HepG2 (cell line): Measurements from ENCODE around the gene PDLIM5. TPM values are rescaled to one million over a fixed set of nuclear protein-coding genes. Genes with fewer than 3 reads are reported as not detected.

Source experiments
- ATAC-seq: fragments of 200-7000 bp; cut with Tn5 transposase; 3 replicates; pipeline ENCODE4 v1.9.1; 2020; ENCODE audit warnings: mild to moderate bottlenecking, moderate library complexity
- BruUV-seq: library from RNA; stranded (reverse); fragments of 400-500 nt; replicated peaks from 2 replicates; lab custom pipeline; 2021; lab: Mats Ljungman, UMichigan
- CTCF ChIA-PET: fragments of 300-600 bp; formaldehyde crosslinking; extraction: SDS; loops from one replicate; lab custom pipeline; 2021; ENCODE audit warnings: low total read pairs, inconsistent platforms, low intra/inter-chr PET ratio; lab: Yijun Ruan, JAX
- POLR2A ChIA-PET: fragments of 350-600 bp; sonication (Branson Sonifier 250); formaldehyde crosslinking; loops from one replicate; lab custom pipeline; 2020; ENCODE audit warnings: antibody characterized with exemption, inconsistent platforms; lab: Yijun Ruan, JAX
- DNase-seq: peaks from one replicate; pipeline ENCODE4 v3.0.0-alpha.2; 2015; ENCODE audit warnings: low spot score
- FAIRE-seq: peaks from 3 replicates; lab custom pipeline; 2011; peaks lifted over from hg19 to GRCh38; lab: Jason Lieb, UNC
- H2AFZ ChIP-seq: one replicate; pipeline ENCODE4 v1.6.1; 2011; ENCODE audit warnings: low read length, inconsistent platforms
- H3K27ac ChIP-seq: fragments of 300-600 bp; 3 replicates; pipeline ENCODE4 v1.8.0; 2011; ENCODE audit warnings: mixed run types, mild to moderate bottlenecking, mixed read lengths, low read length, inconsistent platforms; ENCODE audit not compliant: insufficient read depth; ENCODE audit errors: extremely low read length
- H3K27me3 ChIP-seq, 2 experiments: fragments of 200-600 bp in 1 of 2; 2 replicates in 1 of 2; 3 replicates in 1 of 2; pipeline versions ENCODE4 v1.6.0 to v1.8.0; 2011; ENCODE audit warnings: low read length in 2 of 2, mild to moderate bottlenecking in 2 of 2, moderate library complexity in 2 of 2, inconsistent platforms in 1 of 2; ENCODE audit not compliant: insufficient read depth in 2 of 2, control insufficient read depth in 1 of 2
- H3K36me3 ChIP-seq, 2 experiments: fragments of 200-600 bp in 1 of 2; replicated peaks in 1 of 2; 2 replicates in 1 of 2; 3 replicates in 1 of 2; pipeline versions ENCODE4 v1.5.1 to v1.8.0; 2011; ENCODE audit warnings: low read length in 2 of 2, inconsistent platforms in 1 of 2; ENCODE audit not compliant: insufficient read depth in 2 of 2, control insufficient read depth in 1 of 2
- H3K4me1 ChIP-seq: 2 replicates; pipeline ENCODE4 v1.5.1; 2012; ENCODE audit warnings: low read length, inconsistent platforms; ENCODE audit not compliant: insufficient read depth
- H3K4me2 ChIP-seq: 2 replicates; pipeline ENCODE4 v1.6.0; 2011; ENCODE audit warnings: low read depth, low read length, inconsistent platforms
- H3K4me3 ChIP-seq, 3 experiments: fragments of 200-600 bp in 1 of 3; sonication (generic), shearing (Covaris generic) in 1 of 3; replicated peaks in 1 of 3; 2 replicates each; pipeline ENCODE4 v1.5.1; 2011 to 2016; ENCODE audit warnings: low read length in 3 of 3, inconsistent platforms in 2 of 3, low read depth in 2 of 3, mild to moderate bottlenecking in 2 of 3, control low read depth in 1 of 3, mixed read lengths in 1 of 3; ENCODE audit not compliant: insufficient read depth in 1 of 3
- H3K79me2 ChIP-seq: one replicate; pipeline ENCODE4 v1.6.1; 2011; ENCODE audit warnings: low read length, inconsistent platforms; ENCODE audit not compliant: insufficient read depth
- H3K9ac ChIP-seq: 2 replicates; pipeline ENCODE4 v1.6.0; 2011; ENCODE audit warnings: mild to moderate bottlenecking, low read depth, low read length, inconsistent platforms; ENCODE audit not compliant: insufficient read depth
- H3K9me3 ChIP-seq: 2 replicates; pipeline ENCODE4 v1.5.1; 2012; ENCODE audit warnings: mild to moderate bottlenecking, low read length
- H4K20me1 ChIP-seq: 2 replicates; pipeline ENCODE4 v1.6.0; 2011; ENCODE audit warnings: inconsistent platforms, mild to moderate bottlenecking, low read length, moderate library complexity; ENCODE audit not compliant: insufficient read depth
- ATRX ChIP-seq: sonication (generic); formaldehyde crosslinking; IDR thresholded peaks from 2 replicates; pipeline ENCODE4 v1.4.0; 2020; ENCODE audit warnings: missing genetic modification reagents, borderline replicate concordance
- FOXK2 ChIP-seq: fragments of 450-650 bp; IDR thresholded peaks from 2 replicates; pipeline ENCODE4 v1.6.1; 2016
- JUND ChIP-seq: sonication (generic); formaldehyde crosslinking; IDR thresholded peaks from 2 replicates; pipeline ENCODE4 v1.8.0; 2022; ENCODE audit warnings: mild to moderate bottlenecking, missing genetic modification reagents
- RORA ChIP-seq: sonication (generic); formaldehyde crosslinking; IDR thresholded peaks from 2 replicates; pipeline ENCODE4 v1.5.0; 2020; ENCODE audit warnings: mild to moderate bottlenecking, missing genetic modification reagents, moderate library complexity
- TBX2 ChIP-seq: sonication (generic); formaldehyde crosslinking; IDR thresholded peaks from 2 replicates; pipeline ENCODE4 v1.5.0; 2020; ENCODE audit warnings: missing genetic modification reagents, mild to moderate bottlenecking, borderline replicate concordance
- TRIM24 ChIP-seq: sonication (generic); formaldehyde crosslinking; IDR thresholded peaks from 2 replicates; pipeline ENCODE4 v1.8.0; 2022; ENCODE audit warnings: mild to moderate bottlenecking, missing genetic modification reagents
- ZNF329 ChIP-seq: sonication (generic); formaldehyde crosslinking; IDR thresholded peaks from 2 replicates; pipeline ENCODE4 v1.9.0; 2021; ENCODE audit warnings: low read depth, mild to moderate bottlenecking, missing genetic modification reagents
- ZNF543 ChIP-seq: sonication (generic); formaldehyde crosslinking; IDR thresholded peaks from 2 replicates; pipeline ENCODE4 v1.4.0; 2020; ENCODE audit warnings: mild to moderate bottlenecking, missing genetic modification reagents
- WGBS: methylation state at CpG from one replicate; pipeline ENCODE4 v1.1.6; 2017; ENCODE audit warnings: low lambda C conversion rate; 5-methylcytosine and 5-hydroxymethylcytosine counted together
- in situ Hi-C: cut with HindIII; loops from 2 replicates; pipeline ENCODE4 v1.10.0; 2017; ENCODE audit warnings: low pct_unique_long_range_greater_than_20kb; ENCODE audit not compliant: extremely low pct_ligation_motif_present
- intact Hi-C: fragments of 100-400 bp; cut with micrococcal nuclease; formaldehyde crosslinking; loops from one replicate; pipeline ENCODE4 v1.10.0; 2022; ENCODE audit not compliant: unreplicated experiment
- polyA plus RNA-seq, 8 experiments: library from polyadenylated mRNA; depleted of rRNA in 3 of 8; stranded (reverse) in 7 of 8; unstranded in 1 of 8; fragments of >200 nt; fragmentation: Illumina TruSeq in 4 of 8; extraction: Trizol in 4 of 8; gene quantifications; 2 replicates each; pipeline versions ENCODE4 v1.2.1 to v1.2.3, GENCODE V29; 2011 to 2016; ENCODE audit warnings: low read depth in 4 of 8, missing spikeins in 1 of 8, mixed read lengths in 1 of 8; ENCODE audit not compliant: insufficient read depth in 1 of 8
- total RNA-seq, 5 experiments: library from RNA; depleted of rRNA; stranded (reverse); fragments of >200 nt; fragmentation: Illumina TruSeq; extraction: Trizol; gene quantifications; 2 replicates each; pipeline ENCODE4 v1.2.3, GENCODE V29; 2016; ENCODE audit warnings: low read depth in 1 of 5
- TF ChIP-seq, protein P1 (sequence below): sonication (generic); formaldehyde crosslinking; IDR thresholded peaks from 2 replicates; pipeline ENCODE4 v1.4.0; 2020; ENCODE audit warnings: mild to moderate bottlenecking, missing genetic modification reagents
- TF ChIP-seq, protein P2 (sequence below): sonication (generic); formaldehyde crosslinking; IDR thresholded peaks from 2 replicates; pipeline ENCODE4 v1.9.0; 2021; ENCODE audit warnings: missing genetic modification reagents, borderline replicate concordance
- TF ChIP-seq, protein P3 (sequence below): sonication (generic); formaldehyde crosslinking; IDR thresholded peaks from 2 replicates; pipeline ENCODE4 v1.4.0; 2020; ENCODE audit warnings: mild to moderate bottlenecking, missing genetic modification reagents

Gene PDLIM5
- total and polyA plus RNA-seq, 2 of the 13 experiments (the other 11 are each of a cell fraction or from before 2014, with no cell fraction given): 52.8 to 119 TPM

DNA sequence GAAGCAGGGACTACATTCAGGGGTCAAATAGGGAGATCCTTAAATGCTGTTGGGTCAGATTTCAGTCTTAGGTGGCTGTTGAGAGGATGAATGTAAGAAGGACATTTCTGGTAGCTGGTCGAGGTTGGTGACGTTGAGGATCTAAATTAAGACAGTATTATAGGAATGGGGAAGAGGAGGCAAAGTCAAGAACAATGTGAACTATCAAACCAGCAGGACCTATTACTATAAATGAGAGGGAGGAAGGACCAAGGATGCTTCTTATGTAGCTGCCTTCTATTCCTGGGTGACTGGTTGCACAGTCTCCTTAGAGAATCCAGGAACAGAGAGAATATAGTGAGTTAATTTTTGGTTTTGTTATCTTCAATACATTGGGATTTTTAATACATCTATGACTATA, 187.6 kb downstream of the PDLIM5 start:
- peaks cover 13% of the 10 kb centered on the region; the same call in 1 of the 2 replicates for H3K4me1 ChIP-seq
- FAIRE-seq (no peak), DNase-seq (no peak)
- intact Hi-C loops: no loop called here
- H3K27ac ChIP-seq: no peak overlapping the region
- H4K20me1 ChIP-seq: no peaks in the 10 kb centered on the region
- WGBS: 95% methylated on average over 2 of the region's 2 CpGs
- no peaks in the 10 kb centered on the region for H3K79me2 ChIP-seq
- TF ChIP-seq ATRX (no peak), FOXK2 (no peak), TBX2 (CRISPR knock-in tag) (no peak), ZNF543 (CRISPR knock-in tag) (no peak), JUND (CRISPR knock-in tag) (no peak), RORA (CRISPR knock-in tag) (no peak), TRIM24 (CRISPR knock-in tag) (no peak), ZNF329 (CRISPR knock-in tag) (no peak)
- TF ChIP-seq, protein P1, sequence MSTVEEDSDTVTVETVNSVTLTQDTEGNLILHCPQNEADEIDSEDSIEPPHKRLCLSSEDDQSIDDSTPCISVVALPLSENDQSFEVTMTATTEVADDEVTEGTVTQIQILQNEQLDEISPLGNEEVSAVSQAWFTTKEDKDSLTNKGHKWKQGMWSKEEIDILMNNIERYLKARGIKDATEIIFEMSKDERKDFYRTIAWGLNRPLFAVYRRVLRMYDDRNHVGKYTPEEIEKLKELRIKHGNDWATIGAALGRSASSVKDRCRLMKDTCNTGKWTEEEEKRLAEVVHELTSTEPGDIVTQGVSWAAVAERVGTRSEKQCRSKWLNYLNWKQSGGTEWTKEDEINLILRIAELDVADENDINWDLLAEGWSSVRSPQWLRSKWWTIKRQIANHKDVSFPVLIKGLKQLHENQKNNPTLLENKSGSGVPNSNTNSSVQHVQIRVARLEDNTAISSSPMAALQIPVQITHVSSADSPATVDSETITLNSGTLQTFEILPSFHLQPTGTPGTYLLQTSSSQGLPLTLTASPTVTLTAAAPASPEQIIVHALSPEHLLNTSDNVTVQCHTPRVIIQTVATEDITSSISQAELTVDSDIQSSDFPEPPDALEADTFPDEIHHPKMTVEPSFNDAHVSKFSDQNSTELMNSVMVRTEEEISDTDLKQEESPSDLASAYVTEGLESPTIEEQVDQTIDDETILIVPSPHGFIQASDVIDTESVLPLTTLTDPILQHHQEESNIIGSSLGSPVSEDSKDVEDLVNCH: no peak
- TF ChIP-seq, protein P2, sequence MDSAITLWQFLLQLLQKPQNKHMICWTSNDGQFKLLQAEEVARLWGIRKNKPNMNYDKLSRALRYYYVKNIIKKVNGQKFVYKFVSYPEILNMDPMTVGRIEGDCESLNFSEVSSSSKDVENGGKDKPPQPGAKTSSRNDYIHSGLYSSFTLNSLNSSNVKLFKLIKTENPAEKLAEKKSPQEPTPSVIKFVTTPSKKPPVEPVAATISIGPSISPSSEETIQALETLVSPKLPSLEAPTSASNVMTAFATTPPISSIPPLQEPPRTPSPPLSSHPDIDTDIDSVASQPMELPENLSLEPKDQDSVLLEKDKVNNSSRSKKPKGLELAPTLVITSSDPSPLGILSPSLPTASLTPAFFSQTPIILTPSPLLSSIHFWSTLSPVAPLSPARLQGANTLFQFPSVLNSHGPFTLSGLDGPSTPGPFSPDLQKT (CRISPR knock-in tag): no peak
- TF ChIP-seq, protein P3, sequence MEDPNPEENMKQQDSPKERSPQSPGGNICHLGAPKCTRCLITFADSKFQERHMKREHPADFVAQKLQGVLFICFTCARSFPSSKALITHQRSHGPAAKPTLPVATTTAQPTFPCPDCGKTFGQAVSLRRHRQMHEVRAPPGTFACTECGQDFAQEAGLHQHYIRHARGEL (CRISPR knock-in tag): no peak
- TF ChIP-seq, all 625 proteins: peak for 0
- ChIA-PET CTCF (no interaction called here), POLR2A (no interaction called here)
- Histone ChIP-seq H3K9me3 (no peaks in the 10 kb centered on the region), H3K4me3 (no peak overlapping the region), H3K9ac (no peak overlapping the region), H3K4me2 (no peak overlapping the region), H3K36me3 (peaks cover 9 to 24% of the 10 kb centered on the region in 2 experiments; a peak in 4 of 5 replicates), H3K27me3 (no peaks in the 10 kb centered on the region), H2AFZ (no peak overlapping the region)
- ATAC-seq: no peak
- BruUV-seq: no TSS peak
- in situ Hi-C loops: no loop called here
